H1 (cell line): ENCODE results near the gene APOL3. TPM values are rescaled to one million over a fixed set of nuclear protein-coding genes. Genes with fewer than 3 reads are reported as not detected.

Experiments used
- CTCF ChIA-PET: fragments of 300-600 bp; sonication (Branson Sonifier 250); formaldehyde crosslinking; loops from one replicate; lab custom pipeline; 2021; ENCODE audit not compliant: partially characterized antibody; lab: Charles Lee
- POLR2A ChIA-PET: fragments of 300-600 bp; sonication (Branson Sonifier 250); formaldehyde crosslinking; loops from one replicate; lab custom pipeline; 2021; ENCODE audit warnings: inconsistent platforms; ENCODE audit not compliant: partially characterized antibody; lab: Charles Lee
- DNase-seq, 2 experiments: peaks; one replicate each; pipeline versions ENCODE4 v3.0.0 to v3.0.0-alpha.2; 2010 to 2022; ENCODE audit warnings: low spot score in 2 of 2, low read depth in 1 of 2, mixed read lengths in 1 of 2
- FAIRE-seq: peaks from 2 replicates; lab custom pipeline; 2011; peaks lifted over from hg19 to GRCh38; lab: Jason Lieb, UNC
- H2AFZ ChIP-seq: 2 replicates; pipeline ENCODE4 v1.8.1; 2012; ENCODE audit warnings: low read length, inconsistent platforms
- H2AK5ac ChIP-seq: 2 replicates; pipeline ENCODE4 v1.6.1; 2013; ENCODE audit warnings: low read depth, low read length
- H2BK120ac ChIP-seq: replicated peaks from 2 replicates; pipeline ENCODE3; 2013; ENCODE audit warnings: low read depth, low read length, inconsistent platforms
- H2BK12ac ChIP-seq: 2 replicates; pipeline ENCODE4 v1.6.1; 2013; ENCODE audit warnings: low read depth, low read length
- H2BK15ac ChIP-seq: 2 replicates; pipeline ENCODE4 v1.6.1; 2013; ENCODE audit warnings: low read length
- H2BK20ac ChIP-seq: 2 replicates; pipeline ENCODE4 v1.6.1; 2013; ENCODE audit warnings: low read length
- H2BK5ac ChIP-seq: 2 replicates; pipeline ENCODE4 v1.6.1; 2013; ENCODE audit warnings: low read depth, low read length
- H3K14ac ChIP-seq: 2 replicates; pipeline ENCODE4 v1.6.1; 2013; ENCODE audit warnings: inconsistent platforms; ENCODE audit not compliant: insufficient read length
- H3K18ac ChIP-seq: 2 replicates; pipeline ENCODE4 v1.6.1; 2013; ENCODE audit warnings: low read length; ENCODE audit errors: extremely low read depth
- H3K23ac ChIP-seq: 2 replicates; pipeline ENCODE4 v1.6.1; 2013; ENCODE audit warnings: inconsistent platforms; ENCODE audit not compliant: insufficient read length
- H3K23me2 ChIP-seq: 2 replicates; pipeline ENCODE4 v1.6.1; 2013; ENCODE audit warnings: low read depth, low read length
- H3K27ac ChIP-seq: 2 replicates; pipeline ENCODE4 v1.6.1; 2011; ENCODE audit warnings: low read depth, low read length, inconsistent platforms
- H3K27me3 ChIP-seq, 4 experiments: replicated peaks in 1 of 4; 1 replicate in 1 of 4; 2 replicates in 3 of 4; pipeline versions ENCODE4 v1.6.1 to v1.8.1; 2011 to 2013; ENCODE audit warnings: low read length in 3 of 4, mild to moderate bottlenecking in 3 of 4, inconsistent platforms in 2 of 4, mixed read lengths in 2 of 4, moderate library complexity in 1 of 4; ENCODE audit not compliant: control insufficient read depth in 3 of 4, insufficient read depth in 3 of 4; ENCODE audit errors: extremely low read depth in 1 of 4
- H3K36me3 ChIP-seq, 4 experiments: 2 replicates each; pipeline versions ENCODE4 v1.6.1 to v1.8.1; 2011 to 2013; ENCODE audit warnings: mild to moderate bottlenecking in 4 of 4, low read length in 3 of 4, moderate library complexity in 2 of 4, control low read depth in 1 of 4, inconsistent platforms in 1 of 4; ENCODE audit not compliant: insufficient read depth in 4 of 4, control insufficient read depth in 2 of 4
- H3K4ac ChIP-seq: replicated peaks from 2 replicates; pipeline ENCODE3; 2013; ENCODE audit warnings: low read length, low read depth, mixed read lengths, inconsistent platforms; ENCODE audit not compliant: insufficient read length
- H3K4me1 ChIP-seq, 4 experiments: replicated peaks in 1 of 4; 1 replicate in 1 of 4; 2 replicates in 3 of 4; pipeline versions ENCODE4 v1.6.1 to v1.8.1; 2011 to 2013; ENCODE audit warnings: low read length in 3 of 4, inconsistent platforms in 2 of 4, mixed read lengths in 1 of 4; ENCODE audit not compliant: insufficient read depth in 4 of 4, control insufficient read depth in 3 of 4
- H3K4me2 ChIP-seq, 2 experiments: 2 replicates each; pipeline versions ENCODE4 v1.6.1 to v1.8.1; 2011 to 2013; ENCODE audit warnings: low read depth in 2 of 2, low read length in 2 of 2, control low read depth in 1 of 2, inconsistent platforms in 1 of 2, mild to moderate bottlenecking in 1 of 2; ENCODE audit not compliant: insufficient read depth in 1 of 2
- H3K4me3 ChIP-seq, 4 experiments: fragments of 200-600, 300-600 bp in 1 of 4; sonication (generic), shearing (Covaris generic), sonication (Bioruptor Twin) in 1 of 4; 2 replicates each; pipeline versions ENCODE4 v1.5.1 to v1.8.1; 2011 to 2016; ENCODE audit warnings: low read length in 4 of 4, low read depth in 3 of 4, control low read depth in 2 of 4, inconsistent platforms in 2 of 4, mild to moderate bottlenecking in 2 of 4, mixed read lengths in 1 of 4, moderate library complexity in 1 of 4; ENCODE audit not compliant: insufficient read depth in 2 of 4; ENCODE audit errors: extremely low read depth in 1 of 4
- H3K56ac ChIP-seq: replicated peaks from 2 replicates; pipeline ENCODE3; 2013; ENCODE audit warnings: low read depth, mild to moderate bottlenecking, mixed read lengths, low read length, inconsistent platforms; ENCODE audit not compliant: insufficient read length
- H3K79me1 ChIP-seq: 2 replicates; pipeline ENCODE4 v1.6.1; 2013; ENCODE audit warnings: low read depth, low read length, control low read depth
- H3K79me2 ChIP-seq, 2 experiments: 2 replicates each; pipeline versions ENCODE4 v1.6.1 to v1.8.1; 2012 to 2013; ENCODE audit warnings: low read length in 2 of 2, mild to moderate bottlenecking in 2 of 2, inconsistent platforms in 1 of 2; ENCODE audit not compliant: insufficient read depth in 2 of 2, control insufficient read depth in 1 of 2
- H3K9ac ChIP-seq, 4 experiments: replicated peaks in 1 of 4; 1 replicate in 1 of 4; 2 replicates in 3 of 4; pipeline versions ENCODE4 v1.6.1 to v1.8.1; 2011 to 2013; ENCODE audit warnings: low read depth in 3 of 4, low read length in 3 of 4, control low read depth in 2 of 4, mild to moderate bottlenecking in 2 of 4, moderate library complexity in 2 of 4, inconsistent platforms in 1 of 4; ENCODE audit errors: extremely low read depth in 1 of 4
- H3K9me3 ChIP-seq, 2 experiments: 2 replicates each; pipeline versions ENCODE4 v1.6.1 to v1.8.1; 2012 to 2013; ENCODE audit warnings: mild to moderate bottlenecking in 2 of 2, moderate library complexity in 2 of 2, control low read depth in 1 of 2, inconsistent platforms in 1 of 2, low read depth in 1 of 2, low read length in 1 of 2, mixed read lengths in 1 of 2; ENCODE audit not compliant: insufficient read depth in 2 of 2
- H4K20me1 ChIP-seq, 2 experiments: replicated peaks in 1 of 2; 2 replicates each; pipeline versions ENCODE3 to v1.8.1; 2011 to 2013; ENCODE audit warnings: inconsistent platforms in 2 of 2, low read length in 2 of 2, mild to moderate bottlenecking in 1 of 2; ENCODE audit not compliant: insufficient read depth in 2 of 2, control insufficient read depth in 1 of 2
- H4K5ac ChIP-seq: 2 replicates; pipeline ENCODE4 v1.6.1; 2013; ENCODE audit warnings: low read length, low read depth, mixed read lengths, inconsistent platforms; ENCODE audit not compliant: insufficient read length
- H4K8ac ChIP-seq: 2 replicates; pipeline ENCODE4 v1.8.0; 2013; ENCODE audit warnings: mild to moderate bottlenecking, moderate library complexity, low read length, inconsistent platforms; ENCODE audit not compliant: insufficient read depth; ENCODE audit errors: extremely low read depth
- H4K91ac ChIP-seq: replicated peaks from 2 replicates; pipeline ENCODE3; 2013; ENCODE audit warnings: low read length, mixed read lengths, inconsistent platforms; ENCODE audit not compliant: insufficient read length
- ASH2L ChIP-seq: fragments of 200-600, 300-600 bp; sonication (generic); IDR thresholded peaks from one replicate; pipeline ENCODE4 v1.7.1; 2017; ENCODE audit warnings: low read length
- ATF2 ChIP-seq: IDR thresholded peaks from 2 replicates; pipeline ENCODE4 v1.6.1; 2012; ENCODE audit warnings: low read length, inconsistent platforms
- BACH1 ChIP-seq: IDR thresholded peaks from 2 replicates; pipeline ENCODE4 v1.6.1; 2012; ENCODE audit warnings: low read length, improper control_type of control experiment
- BRCA1 ChIP-seq: IDR thresholded peaks from 2 replicates; pipeline ENCODE4 v1.6.1; 2012; ENCODE audit warnings: low read depth, low read length, improper control_type of control experiment
- CHD2 ChIP-seq: IDR thresholded peaks from 2 replicates; pipeline ENCODE4 v1.6.1; 2012; ENCODE audit warnings: low read length, improper control_type of control experiment
- CTBP2 ChIP-seq: IDR thresholded peaks from 2 replicates; pipeline ENCODE4 v1.7.0; 2011; ENCODE audit warnings: borderline replicate concordance, mild to moderate bottlenecking, moderate library complexity, mixed read lengths, low read length; ENCODE audit not compliant: insufficient read depth, insufficient read length
- HDAC6 ChIP-seq: IDR thresholded peaks from one replicate; pipeline ENCODE4 v1.7.1; 2012; ENCODE audit warnings: low read depth, mild to moderate bottlenecking, inconsistent platforms, low read length, moderate library complexity
- KDM4A ChIP-seq: IDR thresholded peaks from one replicate; pipeline ENCODE4 v1.7.1; 2012; ENCODE audit warnings: low read depth, mild to moderate bottlenecking, moderate library complexity, low read length, inconsistent platforms; ENCODE audit not compliant: severe bottlenecking
- PHF8 ChIP-seq: fragments of 200-600 bp; sonication (generic); conservative IDR thresholded peaks from 2 replicates; pipeline ENCODE4 v1.7.1; 2012; ENCODE audit warnings: low read depth, mild to moderate bottlenecking, inconsistent platforms, low read length, moderate library complexity
- TAF1 ChIP-seq: IDR thresholded peaks from 2 replicates; pipeline ENCODE4 v1.6.1; 2011; ENCODE audit warnings: mild to moderate bottlenecking, low read depth, low read length
- TAF7 ChIP-seq: optimal IDR thresholded peaks from 2 replicates; pipeline ENCODE3; 2011; ENCODE audit warnings: low read depth, mild to moderate bottlenecking, inconsistent platforms, low read length, moderate library complexity, borderline replicate concordance
- YY1 ChIP-seq: IDR thresholded peaks from 2 replicates; pipeline ENCODE4 v1.6.1; 2011; ENCODE audit warnings: low read depth, mild to moderate bottlenecking, low read length
- ZNF274 ChIP-seq: IDR thresholded peaks from 2 replicates; pipeline ENCODE4 v1.7.0; 2012; ENCODE audit warnings: low read length, borderline replicate concordance; ENCODE audit errors: extremely low read depth
- WGBS, 2 experiments: shearing (Covaris generic) in 1 of 2; methylation state at CpG; one replicate each; pipeline versions ENCODE4 v1.1.6 to v1.1.7; 2013 to 2015; ENCODE audit warnings: low lambda C conversion rate in 2 of 2, mixed read lengths in 2 of 2, inconsistent platforms in 1 of 2, low coverage in 1 of 2, missing lambda C conversion rate in 1 of 2; ENCODE audit not compliant: insufficient replicate concordance in 2 of 2, insufficient coverage in 1 of 2, insufficient read length in 1 of 2; ENCODE audit errors: extremely low coverage in 1 of 2, missing lambda C conversion rate in 1 of 2; 5-methylcytosine and 5-hydroxymethylcytosine counted together
- polyA plus RNA-seq, 7 experiments: library from polyadenylated mRNA; depleted of rRNA in 3 of 7; stranded (reverse) in 5 of 7; unstranded in 2 of 7; fragments of >200 nt in 5 of 7; fragments of 200-250 nt in 2 of 7; gene quantifications; 1 replicate in 5 of 7; 2 replicates in 1 of 7; 4 replicates in 1 of 7; pipeline versions ENCODE4 v1.2.1 to v1.2.3, GENCODE V29; 2011 to 2013; ENCODE audit warnings: missing spikeins in 2 of 7, mixed read lengths in 2 of 7
- total RNA-seq: library from RNA; stranded (reverse); fragmentation: NEBNext Ultra II Directional; extraction: Animal tissue kit (Norgen Biotek cat#: 25700); gene quantifications from 2 replicates; pipeline ENCODE4 v1.2.1, GENCODE V29; 2021

Gene APOL3
- total and polyA plus RNA-seq, 2 of the 8 experiments (the other 6 are each of a cell fraction or from before 2014, with no cell fraction given), result 0.12 TPM; not detected in 1

GRCh38 chr22:36180928-36181327, 20.4 kb upstream of the APOL3 start:
- Histone ChIP-seq H3K4ac (no peak overlapping the region), H3K4me3 (no peak overlapping the region), H3K79me2 (no peaks in the 10 kb centered on the region), H4K8ac (no peak overlapping the region), H3K27me3 (peaks cover 0 to 1% (median 0%) of the 10 kb centered on the region in 4 experiments; a peak in 2 of 7 replicates), H3K27ac (no peak overlapping the region), H3K4me1 (no peaks in the 10 kb centered on the region), H3K18ac (peak overlapping the region; percentile 1; the same call in 1 of the 2 replicates), H2BK15ac (no peak overlapping the region), H2AK5ac (no peak overlapping the region), H2BK5ac (no peak overlapping the region), H3K36me3 (no peaks in the 10 kb centered on the region), H3K9ac (no peak overlapping the region), H3K56ac (no peak overlapping the region), H3K9me3 (no peaks in the 10 kb centered on the region), H4K91ac (no peak overlapping the region), H3K23me2 (no peaks in the 10 kb centered on the region), H3K23ac (no peak overlapping the region), H2BK120ac (no peak overlapping the region), H2BK12ac (no peak overlapping the region; the same call in 1 of the 2 replicates), H4K5ac (no peak overlapping the region), H2BK20ac (no peak overlapping the region), H3K14ac (no peak overlapping the region), H3K79me1 (no peaks in the 10 kb centered on the region), H4K20me1 (no peaks in the 10 kb centered on the region), H3K4me2 (no peak overlapping the region), H2AFZ (0 out of 2 replicates have a peak overlapping the region, but pooled peaks have one; percentile 85)
- 95% methylated on average over 6 of the region's 6 CpGs; no CpG with 5 or more reads in 1 of the 2 experiments for WGBS, 2 experiments
- FAIRE-seq (no peak), DNase-seq (no peak)
- ChIA-PET CTCF (interaction anchor here (0.7 to 8.1 kb wide), 24 partner anchors 8 to 518 kb away, joined by 3 to 86 read pairs (median 4); partner anchors contain the start of genes APOL2 and APOL3), POLR2A (no interaction called here)
- TF ChIP-seq TAF7 (no peak), KDM4A (no peak), ATF2 (no peak), CTBP2 (no peak), ZNF274 (no peak), ASH2L (no peak), YY1 (no peak), CHD2 (no peak), BRCA1 (no peak), TAF1 (no peak), BACH1 (no peak), PHF8 (no peak), HDAC6 (no peak)
